ENCODE data around the gene BAZ1B.

GRCh38 chr7:73547841-73548240, 25.7 kb upstream of the BAZ1B start:
- no peak for TF ChIP-seq POLR2A (IDR thresholded peaks at IDR 0.05; ENCODE audit: low read depth)
- no peak for TF ChIP-seq CTCF (IDR thresholded peaks at IDR 0.05)
- TF ChIP-seq POLR2AphosphoS5 (IDR thresholded peaks at IDR 0.05), result no peak
- TF ChIP-seq EP300 (IDR thresholded peaks at IDR 0.05), result no peak

Measured in esophagus muscularis mucosa (tissue), 4 donors.